NCI-H510A (cell line): ENCODE data around the gene GOLGA5.
"Not testable (repeated sequence)": the region's sequence is repeated elsewhere in the genome, so short reads cannot be mapped to it uniquely, and the experiment has no call there.

Source experiments
- DNase-seq: peaks from one replicate; lab custom pipeline; 2025; lab: John Stamatoyannopoulos, UW

The GOLGA5 gene

GRCh38 chr14:92820536-92820840, 26.4 kb downstream of the GOLGA5 start:
- not testable (repeated sequence) for DNase-seq

DNA sequence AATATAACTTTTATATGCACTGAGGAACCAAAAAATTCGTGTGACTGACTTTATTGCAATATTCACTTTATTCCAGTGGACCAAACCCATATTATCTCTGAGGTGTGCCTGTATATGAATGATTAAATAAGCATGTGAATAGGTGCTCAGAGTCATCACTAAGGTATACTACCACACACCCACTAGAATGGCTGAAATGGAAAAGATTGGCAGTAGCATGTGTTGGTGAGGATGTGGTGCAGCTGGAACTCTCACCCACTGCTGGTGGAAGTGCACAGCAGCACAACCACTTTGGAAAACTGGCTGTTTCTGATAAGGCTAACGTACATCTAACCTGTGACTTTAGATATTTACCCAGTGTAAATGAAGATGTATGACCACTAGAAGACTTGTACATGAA, 36.8 kb downstream of the GOLGA5 start:
- DNase-seq, result no peak

DNA sequence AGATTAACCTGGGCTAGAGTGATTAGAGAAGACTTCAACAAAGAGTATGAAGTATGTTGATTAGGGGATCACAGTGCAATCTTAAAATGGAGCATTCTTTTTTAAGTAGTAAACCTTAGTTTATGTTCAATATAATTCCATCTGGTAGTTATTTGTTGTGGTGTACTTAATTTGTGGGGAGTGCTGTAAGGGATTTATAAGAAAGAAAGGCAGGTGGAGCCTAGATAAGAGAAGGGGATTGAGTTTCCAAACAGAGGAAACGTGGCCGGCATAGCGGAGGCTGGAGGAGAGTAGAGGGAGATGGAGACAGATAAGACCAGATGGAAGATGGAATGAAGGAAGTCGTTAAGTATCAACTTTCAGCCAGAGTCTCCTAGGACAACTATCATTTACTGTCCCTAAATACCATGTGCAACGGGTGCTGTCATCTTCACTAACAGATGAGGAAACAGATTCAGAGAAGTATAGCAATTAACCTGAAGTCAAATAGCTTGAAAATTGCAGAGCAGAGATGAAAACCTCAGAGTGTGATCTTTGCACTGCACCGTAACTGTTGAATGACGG, 38.1 kb downstream of the GOLGA5 start:
- DNase-seq, result no peak

DNA sequence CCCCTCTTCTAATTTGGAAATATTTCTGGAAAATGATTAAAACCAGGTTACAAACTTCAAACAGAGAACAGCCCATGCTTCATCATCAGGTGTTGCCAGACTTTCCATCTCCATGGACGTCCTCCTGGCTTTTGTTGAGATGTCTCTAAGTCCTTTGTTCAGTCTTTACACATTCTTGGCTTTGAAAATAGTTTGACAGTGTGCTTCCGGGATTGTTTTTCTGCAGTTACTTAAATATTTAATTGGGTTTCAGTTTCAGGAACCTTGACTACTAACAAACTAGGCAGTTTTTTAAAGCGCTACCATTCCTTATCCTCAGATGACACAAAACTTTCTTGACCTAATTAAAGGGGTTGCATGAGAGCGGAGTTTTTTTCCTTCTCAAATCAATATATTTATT, 47.8 kb downstream of the GOLGA5 start:
- DNase-seq, result no peak

- DNase-seq, result no peak
Observed at GRCh38 chr14:92844204-92844603, 50.1 kb downstream of the GOLGA5 start.

DNA sequence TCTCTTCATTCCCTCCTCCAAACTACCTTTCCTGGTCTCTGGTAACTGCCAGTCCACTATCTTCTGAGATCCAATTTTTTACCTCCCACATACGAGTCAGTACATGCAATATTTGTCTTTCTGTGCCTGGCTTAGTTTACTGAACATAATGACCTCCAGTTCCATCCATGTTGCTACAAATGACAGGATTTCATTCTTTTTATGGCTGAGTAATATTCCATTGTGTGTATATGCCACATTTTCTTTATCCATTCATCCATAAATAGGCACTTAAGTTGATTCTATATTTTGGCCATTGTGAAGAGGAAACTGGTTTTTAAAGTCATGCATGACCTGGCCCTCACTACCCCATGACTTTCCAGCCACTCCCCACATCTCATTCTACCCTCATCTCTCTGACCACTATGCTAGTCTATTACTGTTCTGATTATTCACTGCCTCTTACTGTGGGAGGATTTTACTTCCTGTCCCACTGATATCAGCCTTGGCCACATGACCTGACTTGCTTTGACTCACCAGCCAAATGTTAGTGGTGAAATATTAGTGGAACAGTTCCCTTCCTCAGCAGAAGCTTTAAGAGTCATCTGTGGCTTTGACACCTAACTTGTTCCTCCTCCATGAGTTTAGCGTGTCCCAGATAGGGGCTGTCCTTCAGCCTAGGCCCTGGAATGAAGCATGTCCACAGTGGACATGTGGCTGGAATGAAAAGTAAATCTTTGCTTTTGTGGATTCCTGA, 52.2 kb downstream of the GOLGA5 start:
- no peak for DNase-seq

GRCh38 chr14:92847278-92847677, 53.2 kb downstream of the GOLGA5 start:
- peak; percentile 28 for DNase-seq

DNA sequence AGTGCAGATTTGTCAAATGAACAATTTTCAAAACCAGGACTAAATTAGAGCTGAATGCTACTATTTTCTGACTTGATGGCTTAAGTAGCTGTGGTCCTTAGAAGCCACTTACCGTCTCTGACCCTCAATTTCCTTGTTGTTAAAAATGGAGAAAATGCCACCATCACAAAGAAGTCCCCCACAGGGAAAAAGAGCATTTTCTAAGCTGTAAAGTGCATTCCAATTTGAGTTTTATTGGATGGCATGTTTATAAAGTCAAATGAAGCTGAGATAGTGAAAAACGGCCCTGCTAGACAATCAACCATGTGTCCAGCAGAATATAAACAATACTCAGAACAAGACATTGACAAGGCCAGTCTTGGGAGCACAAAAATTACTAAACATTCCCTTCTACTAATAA, 53.6 kb downstream of the GOLGA5 start:
- no peak for DNase-seq

- no peak for DNase-seq
Observed at GRCh38 chr14:92848887-92849286, 54.8 kb downstream of the GOLGA5 start.

DNA sequence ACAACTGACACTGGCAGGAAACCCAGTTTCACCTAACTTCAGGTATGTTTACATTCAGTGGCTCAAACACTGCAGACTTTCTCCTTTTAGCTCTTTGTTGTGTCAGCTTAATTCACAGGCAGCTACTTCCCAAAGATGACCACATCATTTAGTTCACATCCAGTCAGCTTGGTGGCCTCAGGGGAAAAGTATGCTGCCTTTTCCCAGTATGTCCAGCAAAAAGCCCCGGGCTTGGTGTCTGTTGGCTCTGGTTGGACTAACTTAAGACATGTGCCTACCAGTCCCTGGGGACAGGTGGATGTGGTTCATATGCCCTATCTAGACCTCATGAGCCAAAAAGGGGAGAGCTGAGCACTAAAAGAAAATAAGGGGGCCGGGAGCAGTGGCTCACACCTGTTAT, 56.4 kb downstream of the GOLGA5 start:
- no peak for DNase-seq

DNA sequence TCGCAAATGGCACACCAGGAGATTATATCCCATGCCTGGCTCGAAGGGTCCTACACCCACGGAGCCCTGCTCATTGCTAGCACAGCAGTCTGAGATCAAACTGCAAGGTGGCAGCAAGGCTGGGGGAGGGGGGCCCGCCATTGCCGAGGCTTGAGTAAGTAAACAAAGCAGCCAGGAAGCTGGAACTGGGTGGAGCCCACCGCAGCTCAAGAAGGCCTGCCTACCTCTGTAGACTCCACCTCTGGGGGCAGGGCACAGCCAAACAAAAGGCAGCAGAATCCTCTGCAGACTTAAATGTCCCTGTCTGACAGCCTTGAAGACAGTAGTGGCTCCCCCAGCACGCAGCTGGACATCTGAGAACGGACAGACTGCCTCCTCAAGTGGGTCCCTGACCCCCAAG, 59.0 kb downstream of the GOLGA5 start:
- DNase-seq, result not testable (repeated sequence)

GRCh38 chr14:92860049-92860840, 66.1 kb downstream of the GOLGA5 start:
- DNase-seq, result no peak

DNA sequence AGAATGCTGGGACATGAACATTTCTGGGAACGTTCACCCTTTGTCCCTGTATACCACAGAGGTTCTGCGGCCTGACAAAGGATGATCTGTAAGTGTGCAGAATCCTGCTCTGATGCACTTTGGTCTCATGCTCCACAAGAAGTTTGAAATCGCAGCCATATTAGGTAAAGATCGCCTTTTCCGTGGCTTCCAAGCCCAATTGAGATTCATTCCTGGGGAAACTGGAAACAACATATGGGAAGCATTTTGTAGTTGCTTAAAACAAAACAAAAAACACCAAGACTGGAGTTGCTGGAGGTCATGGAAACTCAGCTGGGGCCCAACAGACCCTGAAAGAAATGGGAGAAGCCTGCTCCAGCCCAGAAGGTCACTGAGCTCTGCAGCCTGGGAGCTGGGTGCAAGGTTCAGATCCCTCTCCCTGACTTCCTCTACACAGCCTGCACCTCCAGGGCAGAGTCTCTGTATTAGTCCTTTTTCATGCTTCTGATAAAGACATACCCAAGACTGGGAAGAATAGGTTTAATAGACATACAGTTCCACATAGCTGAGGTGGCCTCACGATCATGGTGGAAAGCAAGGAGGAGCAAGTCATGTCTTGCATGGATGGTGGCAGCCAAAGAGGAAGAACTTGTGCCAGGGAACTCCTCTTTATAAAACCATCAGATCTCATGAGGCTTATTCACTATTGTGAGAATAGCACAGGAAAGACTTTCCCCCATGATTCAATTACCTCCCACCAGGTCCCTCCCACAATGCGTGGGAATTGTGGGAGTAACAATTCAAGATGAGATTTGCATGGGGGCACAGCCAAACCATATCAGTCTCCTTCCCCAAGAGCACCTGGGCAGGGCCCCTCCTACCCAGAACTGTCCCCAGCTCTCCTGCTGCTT, 68.0 kb downstream of the GOLGA5 start:
- DNase-seq, result no peak

DNA sequence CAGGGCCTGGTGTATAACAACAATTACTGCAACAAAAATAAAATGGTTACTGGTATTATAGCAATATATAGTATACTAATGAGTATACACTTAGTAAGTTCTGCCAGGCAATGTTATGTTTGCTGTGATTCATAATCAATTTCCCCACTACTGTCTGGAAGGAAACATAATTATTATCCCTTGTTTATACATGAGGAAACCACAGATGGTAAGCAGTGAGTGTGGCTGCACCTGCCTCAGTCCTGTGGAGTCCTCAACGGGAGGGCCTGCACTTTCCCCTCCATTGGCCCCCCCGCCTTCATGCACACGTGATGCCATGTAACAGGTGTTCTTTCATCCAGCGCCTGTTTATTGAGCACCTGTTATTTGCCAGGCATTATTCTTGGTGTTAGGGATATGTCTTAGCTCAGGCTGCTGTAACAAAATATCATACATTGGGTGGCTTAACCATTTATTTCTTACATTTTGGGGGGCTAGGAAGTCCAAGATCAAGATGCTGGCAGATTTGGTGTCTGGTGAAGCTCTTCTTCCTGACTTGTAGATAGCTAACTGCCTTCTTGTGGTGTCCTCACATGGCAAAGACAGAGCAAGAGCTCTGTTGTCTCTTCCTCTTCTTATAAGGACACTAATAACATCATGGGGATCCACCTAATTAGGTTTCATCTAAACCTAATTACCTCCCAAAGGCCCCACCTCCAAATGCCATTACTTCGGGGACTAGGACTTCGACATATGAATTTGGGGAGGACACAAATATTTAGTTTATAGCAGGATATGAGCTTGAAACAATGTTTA, 69.4 kb downstream of the GOLGA5 start:
- peak; percentile 74 for DNase-seq

DNA sequence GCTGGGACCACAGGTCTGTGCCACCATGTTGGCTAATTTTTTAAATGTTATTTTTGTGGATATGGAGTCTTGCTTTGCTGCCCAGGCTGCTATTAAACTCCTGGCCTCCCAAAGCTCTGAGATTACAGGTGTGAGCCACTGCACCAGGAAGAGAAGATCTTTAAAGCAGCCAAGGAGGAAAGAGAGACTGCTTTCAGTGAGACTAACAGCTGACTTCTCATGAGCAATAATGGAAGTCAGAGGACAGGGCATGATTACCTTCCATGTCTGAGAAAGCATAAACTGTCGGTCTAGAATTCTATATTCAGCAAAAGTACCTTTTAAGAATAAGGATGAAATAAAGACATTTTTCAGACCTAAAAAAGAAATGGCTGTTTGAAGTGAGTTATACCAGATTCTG, 71.6 kb downstream of the GOLGA5 start:
- DNase-seq, result no peak

- no peak for DNase-seq
Observed at GRCh38 chr14:92866181-92866752, 72.2 kb downstream of the GOLGA5 start.

DNA sequence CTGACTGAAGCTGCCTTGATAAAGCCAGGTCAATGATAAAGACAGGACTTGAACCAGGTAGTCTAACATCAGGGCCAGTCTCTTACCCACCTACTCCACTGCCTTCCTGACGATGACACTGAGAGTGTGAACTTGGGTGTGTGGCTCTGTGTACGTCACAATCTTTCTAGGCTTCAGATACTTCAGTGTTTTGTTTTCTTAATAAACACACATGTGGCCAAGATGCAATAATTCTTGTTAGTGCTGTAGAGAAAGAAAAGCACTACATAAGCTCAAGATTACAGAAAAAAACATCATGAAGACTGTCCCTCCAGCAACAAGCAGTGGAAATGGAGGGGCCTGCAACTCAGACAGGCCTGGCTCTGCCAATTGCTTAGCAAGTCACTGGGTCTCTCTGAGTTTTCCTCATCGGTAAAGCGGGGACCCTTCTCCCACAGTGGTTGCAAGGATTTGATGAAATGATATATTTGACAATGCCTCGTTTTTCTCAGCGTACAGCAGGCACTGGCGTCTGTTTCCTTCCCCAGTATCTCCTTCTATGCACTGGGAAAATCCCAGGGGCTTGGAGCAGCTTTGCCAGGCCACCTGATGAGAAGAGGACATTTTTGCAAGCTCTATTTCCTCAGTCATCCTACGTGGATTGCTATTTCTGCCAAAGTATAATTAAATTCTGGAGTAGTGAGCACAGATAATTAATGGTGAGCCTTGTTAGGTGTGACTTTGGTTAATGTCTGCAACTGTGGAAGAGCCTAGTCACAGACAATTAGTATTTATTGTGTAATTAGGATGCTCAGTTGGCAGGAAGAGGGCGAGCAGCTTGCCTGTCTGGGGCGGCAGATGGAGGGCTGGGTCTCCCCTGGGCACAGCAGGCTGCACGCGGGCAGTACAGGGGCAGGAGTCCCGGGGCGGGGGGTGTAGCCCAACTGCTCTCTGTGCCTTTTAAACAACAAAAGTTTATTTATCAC, 73.1 kb downstream of the GOLGA5 start:
- DNase-seq, result no peak

DNA sequence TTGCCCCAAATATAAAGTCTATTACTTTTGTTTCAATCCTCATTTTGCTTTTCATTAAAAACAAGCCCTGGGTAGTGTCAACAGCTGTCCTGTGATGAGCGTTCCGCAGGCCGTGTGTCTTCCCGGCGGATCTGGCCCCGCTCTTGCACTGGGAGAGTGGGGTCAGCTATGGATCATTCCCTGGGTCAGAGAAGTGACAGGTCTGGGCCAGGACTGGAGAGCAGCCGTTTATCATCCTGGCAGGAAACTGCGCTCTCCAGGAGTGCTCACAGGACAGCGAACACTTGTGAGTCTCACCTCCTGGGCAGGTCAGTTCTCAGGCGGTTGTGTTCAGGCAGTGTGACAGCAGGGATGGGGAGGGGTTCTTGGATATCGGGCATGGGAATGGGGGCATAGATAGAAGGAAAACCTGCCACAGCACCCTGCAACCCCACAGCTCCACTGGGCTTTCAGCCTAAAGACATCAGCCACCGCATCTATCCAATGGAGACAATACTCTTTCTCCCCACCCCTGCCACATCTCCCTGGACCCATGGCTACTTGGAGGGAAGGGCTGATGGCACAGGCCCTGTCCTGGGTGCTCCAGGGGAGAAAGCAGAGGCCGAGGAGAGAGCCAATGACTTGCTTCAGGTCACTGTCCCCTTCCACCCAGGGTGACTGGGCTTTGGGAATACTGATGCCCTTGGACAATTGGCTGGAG, 81.0 kb downstream of the GOLGA5 start:
- no peak for DNase-seq

DNA sequence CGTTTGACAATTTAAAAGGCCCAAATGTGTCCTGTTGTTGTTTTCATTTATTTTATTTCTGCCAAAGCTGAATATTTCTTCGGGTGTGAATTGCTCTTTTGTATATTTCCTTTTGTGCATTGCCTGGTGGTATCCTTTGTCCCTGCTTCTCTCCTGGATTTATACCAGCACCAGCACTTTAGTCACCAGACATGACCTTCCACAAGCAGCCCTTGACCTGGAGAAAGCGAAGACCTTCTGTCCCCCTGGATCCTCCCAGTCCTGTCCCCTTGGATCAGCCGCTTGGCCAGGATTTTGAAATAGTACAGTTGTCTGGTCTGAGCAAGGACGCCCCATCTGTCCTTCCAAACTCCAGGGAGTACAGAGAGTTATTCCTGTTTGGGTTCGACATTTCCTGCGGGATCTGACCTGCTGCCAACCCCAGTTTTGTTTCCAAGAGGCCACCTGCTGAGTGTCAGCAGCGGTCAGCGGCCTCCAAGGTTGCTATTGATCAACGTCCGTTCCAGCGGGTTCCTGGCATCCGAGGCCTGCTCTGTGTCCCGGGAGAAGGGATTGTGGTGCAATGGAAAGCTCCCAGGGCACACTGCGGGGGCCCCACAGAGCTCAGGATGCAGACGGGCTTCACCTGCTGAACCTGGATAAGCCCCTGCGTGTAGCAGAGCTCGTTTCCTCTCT, 83.8 kb downstream of the GOLGA5 start:
- DNase-seq, result no peak
